Stomach smooth muscle (tissue), 2 donors: ENCODE results near the gene KCNAB1.

Experiments
- H3K27ac ChIP-seq: one replicate; pipeline ENCODE4 v1.7.0; 2013; ENCODE audit warnings: mild to moderate bottlenecking, low read length, inconsistent platforms
- H3K27me3 ChIP-seq, 2 donors: one replicate each; pipeline ENCODE4 v1.7.0; 2013; ENCODE audit warnings: low read length in 2 of 2; ENCODE audit not compliant: insufficient read depth in 2 of 2, control insufficient read depth in 1 of 2
- H3K36me3 ChIP-seq, 2 donors: one replicate each; pipeline ENCODE4 v1.7.0; 2013; ENCODE audit warnings: low read length in 2 of 2; ENCODE audit not compliant: control insufficient read depth in 2 of 2, insufficient read depth in 2 of 2
- H3K4me1 ChIP-seq: one replicate; pipeline ENCODE4 v1.7.0; 2013; ENCODE audit warnings: low read length; ENCODE audit not compliant: control insufficient read depth, insufficient read depth
- H3K4me3 ChIP-seq, 2 donors: one replicate each; pipeline ENCODE4 v1.7.0; 2013; ENCODE audit warnings: low read length in 2 of 2
- H3K9ac ChIP-seq, 2 donors: one replicate each; pipeline ENCODE4 v1.7.0; 2013; ENCODE audit warnings: low read length in 2 of 2, mild to moderate bottlenecking in 1 of 2
- H3K9me3 ChIP-seq, 2 donors: one replicate each; pipeline ENCODE4 v1.7.0; 2013; ENCODE audit warnings: low read length in 2 of 2; ENCODE audit not compliant: control insufficient read depth in 2 of 2
- donor health status: healthy.
- donor health status: Pancreatic carcinoma.

Gene KCNAB1

DNA sequence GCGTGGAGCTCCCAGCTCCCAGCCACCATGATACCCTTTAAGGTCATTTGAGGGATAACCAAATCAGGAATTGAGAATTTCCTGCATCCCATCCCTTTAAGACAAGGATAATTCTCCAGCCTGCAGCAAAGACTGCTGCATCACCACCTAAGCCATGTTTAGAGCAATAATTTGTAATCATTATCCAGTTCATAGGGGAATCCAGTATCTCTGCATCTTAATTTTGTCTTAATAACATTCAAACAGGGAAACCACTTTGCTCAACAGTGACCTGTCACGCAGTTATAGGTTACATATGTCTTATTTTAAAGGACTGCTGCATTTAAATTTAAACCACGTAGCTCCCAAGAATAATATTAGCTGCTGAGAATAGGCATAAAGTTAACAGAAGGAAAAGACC lies 246.2 kb downstream of the KCNAB1 start:
- Histone ChIP-seq H3K4me1 (no peaks in the 10 kb centered on the region), H3K27ac (no peak overlapping the region), H3K36me3 (no peaks in the 10 kb centered on the region), H3K9me3 (no peaks in the 10 kb centered on the region), H3K9ac (no peak overlapping the region), H3K27me3 (no peaks in the 10 kb centered on the region), H3K4me3 (no peak overlapping the region)

- no peaks in the 10 kb centered on the region for H3K9me3 ChIP-seq
- H3K27ac ChIP-seq, result no peak overlapping the region
- H3K4me1 ChIP-seq, result no peaks in the 10 kb centered on the region
- no peak overlapping the region for H3K9ac ChIP-seq
- no peak overlapping the region for H3K4me3 ChIP-seq
- no peaks in the 10 kb centered on the region for H3K36me3 ChIP-seq
- no peaks in the 10 kb centered on the region for H3K27me3 ChIP-seq
Measured at GRCh38 chr3:156368189-156368588, 247.8 kb downstream of the KCNAB1 start.

- Histone ChIP-seq H3K27me3 (no peaks in the 10 kb centered on the region), H3K27ac (no peak overlapping the region), H3K4me1 (no peaks in the 10 kb centered on the region), H3K36me3 (no peaks in the 10 kb centered on the region), H3K9ac (no peak overlapping the region), H3K9me3 (no peaks in the 10 kb centered on the region), H3K4me3 (no peak overlapping the region)
Measured at GRCh38 chr3:156371701-156372100, 251.3 kb downstream of the KCNAB1 start.

DNA sequence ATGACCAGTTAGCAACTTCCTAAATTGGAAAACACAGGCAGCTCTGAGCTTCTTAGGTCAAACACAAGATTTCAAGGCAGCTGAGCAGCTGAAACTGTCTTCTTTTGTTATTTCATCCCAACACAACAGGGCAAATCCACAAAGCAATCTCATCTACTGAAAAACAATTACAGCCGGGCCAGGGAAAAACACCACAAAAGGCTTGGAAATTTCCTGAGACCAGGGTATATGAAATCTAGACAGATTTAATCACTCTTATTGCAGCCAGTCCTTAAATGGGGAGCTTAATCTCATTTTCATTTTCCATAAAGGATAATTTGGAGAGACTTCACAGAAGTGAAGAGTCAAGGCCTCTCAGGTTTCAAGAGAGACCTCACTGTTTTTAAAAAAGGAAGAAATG lies 252.7 kb downstream of the KCNAB1 start:
- H3K36me3 ChIP-seq, result no peaks in the 10 kb centered on the region
- H3K9me3 ChIP-seq, result no peaks in the 10 kb centered on the region
- H3K9ac ChIP-seq, result no peak overlapping the region
- no peak overlapping the region for H3K4me3 ChIP-seq
- H3K27me3 ChIP-seq, result no peaks in the 10 kb centered on the region
- no peaks in the 10 kb centered on the region for H3K4me1 ChIP-seq
- no peak overlapping the region for H3K27ac ChIP-seq

DNA sequence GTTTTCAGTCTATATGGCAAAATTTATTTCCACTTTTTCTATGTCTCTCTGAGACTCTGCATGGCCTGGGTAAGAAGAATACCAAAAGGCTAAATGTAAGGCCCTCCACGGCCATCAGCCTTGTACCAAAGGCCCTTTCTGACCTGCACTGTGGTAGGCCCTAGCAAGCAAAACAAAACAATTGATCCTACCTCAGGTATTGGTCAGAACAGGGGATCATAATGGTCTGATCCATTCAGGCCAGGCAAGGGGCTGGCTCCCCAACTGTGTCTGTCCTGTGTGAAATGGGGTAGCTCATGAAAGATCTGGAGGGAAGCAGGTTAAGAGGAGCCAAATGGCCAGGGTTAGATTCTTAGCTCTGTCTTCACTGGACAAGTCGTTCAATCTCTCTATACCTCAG lies 253.3 kb downstream of the KCNAB1 start:
- H3K4me1 ChIP-seq, result no peaks in the 10 kb centered on the region
- no peak overlapping the region for H3K27ac ChIP-seq
- no peak overlapping the region for H3K9ac ChIP-seq
- H3K27me3 ChIP-seq, result no peaks in the 10 kb centered on the region
- H3K9me3 ChIP-seq, result no peaks in the 10 kb centered on the region
- no peaks in the 10 kb centered on the region for H3K36me3 ChIP-seq
- no peak overlapping the region for H3K4me3 ChIP-seq

DNA sequence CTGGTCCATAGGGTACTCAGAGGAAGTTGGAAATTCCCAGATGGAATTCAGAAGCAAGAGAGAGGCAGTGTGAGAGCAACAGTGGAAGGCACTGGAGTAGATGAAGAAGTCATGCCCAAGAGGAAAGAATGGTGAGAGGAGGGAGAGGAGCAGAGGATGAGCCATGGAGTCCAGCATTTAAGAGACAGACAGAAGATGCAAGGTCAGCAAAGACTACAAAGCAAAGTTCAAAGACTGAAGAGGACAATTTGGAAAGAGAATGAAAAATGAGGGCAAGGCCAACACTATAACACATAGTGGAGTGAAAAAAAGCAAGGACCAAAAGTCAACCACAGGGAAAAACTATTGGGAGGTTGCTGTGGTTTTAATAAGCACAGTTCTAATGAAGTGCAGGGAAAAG lies 255.8 kb downstream of the KCNAB1 start:
- no peak overlapping the region for H3K27ac ChIP-seq
- H3K4me1 ChIP-seq, result no peaks in the 10 kb centered on the region
- H3K4me3 ChIP-seq, result no peak overlapping the region
- H3K9me3 ChIP-seq, result no peaks in the 10 kb centered on the region
- H3K36me3 ChIP-seq, result no peaks in the 10 kb centered on the region
- no peak overlapping the region for H3K9ac ChIP-seq
- no peaks in the 10 kb centered on the region for H3K27me3 ChIP-seq

GRCh38 chr3:156377266-156377665 lies 256.9 kb downstream of the KCNAB1 start:
- Histone ChIP-seq H3K4me3 (no peak overlapping the region), H3K4me1 (no peaks in the 10 kb centered on the region), H3K9ac (no peak overlapping the region), H3K9me3 (no peaks in the 10 kb centered on the region), H3K27me3 (no peaks in the 10 kb centered on the region), H3K36me3 (no peaks in the 10 kb centered on the region), H3K27ac (no peak overlapping the region)

GRCh38 chr3:156377718-156378117 lies 257.3 kb downstream of the KCNAB1 start:
- no peak overlapping the region for H3K9ac ChIP-seq
- H3K4me1 ChIP-seq, result no peaks in the 10 kb centered on the region
- H3K27ac ChIP-seq, result no peak overlapping the region
- H3K9me3 ChIP-seq, result no peaks in the 10 kb centered on the region
- no peaks in the 10 kb centered on the region for H3K27me3 ChIP-seq
- H3K4me3 ChIP-seq, result no peak overlapping the region
- H3K36me3 ChIP-seq, result no peaks in the 10 kb centered on the region

DNA sequence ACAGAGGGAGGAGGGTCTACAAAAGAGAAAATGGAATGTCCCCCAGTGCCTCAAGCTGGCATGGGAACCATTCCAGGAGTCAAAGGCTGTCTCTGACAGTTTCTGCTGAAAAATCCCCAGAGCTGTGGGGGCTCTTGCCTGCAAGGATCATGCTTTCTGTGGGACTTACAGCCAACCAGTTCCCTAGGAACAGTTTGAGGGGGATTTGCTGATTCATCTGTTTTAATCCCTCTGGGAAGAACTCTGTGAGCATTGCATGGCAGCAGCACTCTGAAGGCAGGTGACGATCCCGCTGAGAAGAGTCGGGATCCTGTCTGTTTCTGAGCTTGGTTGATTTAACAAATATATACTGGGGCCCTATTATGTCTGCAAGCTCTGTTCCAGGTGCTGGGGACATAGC lies 258.5 kb downstream of the KCNAB1 start:
- H3K9me3 ChIP-seq, result no peaks in the 10 kb centered on the region
- no peaks in the 10 kb centered on the region for H3K36me3 ChIP-seq
- H3K9ac ChIP-seq, result no peak overlapping the region
- H3K4me3 ChIP-seq, result no peak overlapping the region
- H3K4me1 ChIP-seq, result peaks cover 9% of the 10 kb centered on the region
- no peak overlapping the region for H3K27ac ChIP-seq
- H3K27me3 ChIP-seq, result no peaks in the 10 kb centered on the region

DNA sequence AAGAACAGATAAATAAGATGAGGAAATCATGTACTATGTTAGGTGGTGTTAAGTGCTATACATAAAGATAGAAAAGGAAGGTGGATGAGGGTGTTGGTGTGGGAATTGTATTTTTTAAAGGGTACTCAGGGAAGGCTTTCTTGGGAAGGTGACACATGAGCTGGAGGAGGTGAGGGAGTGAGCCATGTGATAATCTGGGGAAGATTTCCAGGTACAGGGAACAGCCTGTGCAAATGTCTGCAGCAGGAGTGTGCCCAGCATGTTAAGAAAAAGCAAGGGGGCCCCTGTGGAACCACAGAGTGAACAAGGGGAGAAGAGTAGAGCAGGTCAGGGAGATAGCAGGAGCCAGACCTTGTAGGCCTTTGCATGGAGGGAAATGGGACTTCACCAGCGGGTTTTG lies 258.9 kb downstream of the KCNAB1 start:
- no peaks in the 10 kb centered on the region for H3K9me3 ChIP-seq
- H3K9ac ChIP-seq, result no peak overlapping the region
- no peaks in the 10 kb centered on the region for H3K36me3 ChIP-seq
- H3K4me1 ChIP-seq, result peaks cover 10% of the 10 kb centered on the region
- no peak overlapping the region for H3K4me3 ChIP-seq
- no peak overlapping the region for H3K27ac ChIP-seq
- H3K27me3 ChIP-seq, result no peaks in the 10 kb centered on the region

- Histone ChIP-seq H3K9me3 (no peaks in the 10 kb centered on the region), H3K27me3 (no peaks in the 10 kb centered on the region), H3K27ac (no peak overlapping the region), H3K36me3 (no peaks in the 10 kb centered on the region), H3K4me3 (no peak overlapping the region), H3K4me1 (peaks cover 10% of the 10 kb centered on the region), H3K9ac (no peak overlapping the region)
Measured at GRCh38 chr3:156381253-156381652, 260.9 kb downstream of the KCNAB1 start.
